ENCODE data around the gene ST6GALNAC4. TPM values are rescaled to one million over a fixed set of nuclear protein-coding genes. Genes with fewer than 3 reads are reported as not detected.

Gene ST6GALNAC4
- total RNA-seq, 4 donors from 2014 or later: 25.2 to 49.7 (median 31.7) TPM

DNA sequence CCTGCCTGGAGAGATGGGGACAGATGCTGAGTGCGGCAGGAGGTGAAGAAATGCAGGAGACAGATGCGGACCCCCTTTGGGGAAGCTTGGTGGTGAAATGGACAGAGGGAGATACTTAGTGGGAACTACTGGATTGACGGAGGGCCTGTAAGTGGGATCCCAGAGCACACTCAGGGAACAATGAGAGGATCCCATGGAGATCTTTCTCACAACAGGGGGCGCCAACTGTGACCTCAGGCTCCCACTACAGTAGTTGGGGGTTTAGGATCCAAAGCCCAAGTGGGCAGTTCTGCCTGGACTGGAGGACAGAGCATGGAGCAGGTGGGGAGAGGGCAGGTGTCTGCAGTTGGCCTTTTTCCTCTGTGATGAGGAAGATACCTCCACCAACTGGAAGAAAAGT lies 17.4 kb upstream of the ST6GALNAC4 start:
- Histone ChIP-seq H3K27me3 (peaks cover 13% of the 10 kb centered on the region), H3K4me3 (no peak overlapping the region), H3K4me1 (peaks cover 0 to 60% (median 33%) of the 10 kb centered on the region in 3 donors), H3K9me3 (no peaks in the 10 kb centered on the region), H3K27ac (no peak overlapping the region), H3K36me3 (peaks cover 0 to 32% of the 10 kb centered on the region in 2 donors)
- TF ChIP-seq POLR2A (IDR thresholded peaks at IDR 0.05): no peak
- no peak for TF ChIP-seq EP300 (IDR thresholded peaks at IDR 0.05)
- TF ChIP-seq, protein P1, sequence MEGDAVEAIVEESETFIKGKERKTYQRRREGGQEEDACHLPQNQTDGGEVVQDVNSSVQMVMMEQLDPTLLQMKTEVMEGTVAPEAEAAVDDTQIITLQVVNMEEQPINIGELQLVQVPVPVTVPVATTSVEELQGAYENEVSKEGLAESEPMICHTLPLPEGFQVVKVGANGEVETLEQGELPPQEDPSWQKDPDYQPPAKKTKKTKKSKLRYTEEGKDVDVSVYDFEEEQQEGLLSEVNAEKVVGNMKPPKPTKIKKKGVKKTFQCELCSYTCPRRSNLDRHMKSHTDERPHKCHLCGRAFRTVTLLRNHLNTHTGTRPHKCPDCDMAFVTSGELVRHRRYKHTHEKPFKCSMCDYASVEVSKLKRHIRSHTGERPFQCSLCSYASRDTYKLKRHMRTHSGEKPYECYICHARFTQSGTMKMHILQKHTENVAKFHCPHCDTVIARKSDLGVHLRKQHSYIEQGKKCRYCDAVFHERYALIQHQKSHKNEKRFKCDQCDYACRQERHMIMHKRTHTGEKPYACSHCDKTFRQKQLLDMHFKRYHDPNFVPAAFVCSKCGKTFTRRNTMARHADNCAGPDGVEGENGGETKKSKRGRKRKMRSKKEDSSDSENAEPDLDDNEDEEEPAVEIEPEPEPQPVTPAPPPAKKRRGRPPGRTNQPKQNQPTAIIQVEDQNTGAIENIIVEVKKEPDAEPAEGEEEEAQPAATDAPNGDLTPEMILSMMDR (IDR thresholded peaks at IDR 0.05): no peak
- TF ChIP-seq POLR2AphosphoS5 (IDR thresholded peaks at IDR 0.05): no peak
- WGBS, 2 donors (ENCODE audit: low coverage in 1 of 2): 72 to 87% methylated on average over 3 to 4 of the region's 4 CpGs
- ATAC-seq: no peak

DNA sequence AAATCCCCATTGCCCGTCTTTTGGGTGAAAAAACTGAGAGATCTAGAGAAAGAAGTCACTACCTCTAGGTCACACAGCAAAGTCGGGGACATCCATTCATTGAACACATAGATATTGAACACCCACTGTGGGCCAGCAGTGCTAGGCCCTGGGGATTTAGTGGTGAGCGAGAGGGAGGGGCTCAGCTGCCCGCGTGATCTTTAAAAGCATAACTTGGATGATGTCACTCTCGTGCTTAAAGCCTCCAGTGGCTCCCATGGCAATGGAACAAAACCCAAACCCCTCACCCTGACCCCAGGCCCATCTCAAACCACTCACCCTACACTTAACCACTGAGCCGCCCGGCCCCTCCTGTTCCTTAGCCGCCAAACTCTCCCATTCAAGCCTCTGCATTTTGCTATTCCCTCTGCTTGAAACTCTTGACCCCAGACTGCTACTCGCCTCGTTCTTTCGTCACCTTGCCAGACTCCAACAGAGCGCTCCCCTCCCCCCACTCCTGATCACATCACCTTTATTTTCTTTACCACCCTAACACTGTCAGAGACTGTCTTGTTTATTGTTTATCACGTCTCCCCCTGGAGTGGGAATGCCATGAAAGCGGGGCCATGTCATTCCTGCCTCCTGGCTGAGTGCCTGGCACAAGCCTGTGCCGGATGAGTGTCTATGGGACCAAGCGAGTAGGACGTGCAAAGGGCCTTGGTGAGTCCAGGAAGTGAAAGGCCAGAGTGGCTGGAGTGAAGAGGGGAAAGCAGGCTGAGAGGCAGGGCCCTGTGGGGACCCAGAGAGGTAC lies 14.4 kb upstream of the ST6GALNAC4 start:
- Histone ChIP-seq H3K4me1 (peaks cover 0 to 61% (median 30%) of the 10 kb centered on the region in 3 donors), H3K27ac (no peak overlapping the region), H3K4me3 (peak overlapping the region in 1 of 2 donors; percentile 58), H3K9me3 (no peaks in the 10 kb centered on the region), H3K36me3 (peaks cover 0 to 31% of the 10 kb centered on the region in 2 donors), H3K27me3 (peaks cover 43% of the 10 kb centered on the region)
- ATAC-seq: no peak
- TF ChIP-seq, protein P1 (IDR thresholded peaks at IDR 0.05): no peak
- TF ChIP-seq POLR2A (IDR thresholded peaks at IDR 0.05) (no peak), EP300 (IDR thresholded peaks at IDR 0.05) (no peak), POLR2AphosphoS5 (IDR thresholded peaks at IDR 0.05) (no peak)
- 17 to 27% methylated on average over 6 to 14 of the region's 18 CpGs for WGBS, 2 donors (ENCODE audit: low coverage in 1 of 2)

DNA sequence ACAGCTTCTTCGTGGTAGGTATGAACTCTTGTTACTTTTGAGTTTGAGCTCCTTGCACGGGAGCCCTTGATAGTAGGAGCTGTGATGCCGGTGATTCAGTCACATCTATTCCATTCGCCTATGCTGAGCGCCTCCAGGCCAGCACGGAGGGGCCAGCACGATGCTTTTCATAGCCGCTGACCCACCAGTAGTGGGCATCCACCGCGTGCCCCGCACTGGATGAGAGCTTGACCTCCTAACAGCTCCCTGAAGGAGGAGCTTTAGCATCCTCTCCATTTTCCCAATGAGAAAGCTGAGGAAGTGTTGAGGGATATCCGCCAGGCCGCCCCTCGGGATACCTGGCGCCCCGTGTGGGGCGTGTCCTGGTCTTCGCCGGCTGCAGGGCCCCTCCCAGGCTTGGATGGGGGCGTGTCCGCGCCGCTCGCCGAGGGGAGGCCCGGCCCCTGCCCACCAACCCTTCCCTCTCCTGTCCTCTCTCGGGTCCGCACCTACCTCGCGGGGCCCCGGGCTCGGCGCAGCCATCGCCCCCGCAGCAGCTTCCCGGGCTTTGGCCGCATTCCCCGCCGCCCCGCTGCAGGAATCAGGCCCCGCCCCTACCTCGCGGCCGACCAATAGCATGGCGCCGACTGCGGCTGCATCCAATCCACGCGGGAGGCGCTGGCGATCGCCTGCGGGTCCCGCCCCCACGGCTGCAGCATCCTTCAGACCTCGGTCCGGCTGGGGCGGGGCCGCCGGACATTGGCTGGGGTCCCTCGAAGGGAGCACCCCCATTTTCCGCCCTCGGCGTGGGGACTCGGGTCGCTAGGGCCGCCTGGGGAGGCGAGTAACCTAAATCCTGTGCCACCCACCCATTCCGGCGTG lies 13.6 kb upstream of the ST6GALNAC4 start, which contains the start of gene PIP5KL1:
PIP5KL1 (minus strand) TSS at position 547 of the 861 bp plus-strand sequence; CDS start at position 522, 25 bp downstream.
- Histone ChIP-seq H3K4me1 (peaks cover 0 to 53% (median 26%) of the 10 kb centered on the region in 3 donors), H3K36me3 (peaks cover 0 to 23% of the 10 kb centered on the region in 2 donors), H3K4me3 (peak within 1 kb of the TSS; percentile 18 to 58), H3K27ac (no peak within 1 kb of the TSS), H3K27me3 (peaks cover 51% of the 10 kb centered on the region), H3K9me3 (no peaks in the 10 kb centered on the region)
- peak; percentile 91 for ATAC-seq
- TF ChIP-seq EP300 (IDR thresholded peaks at IDR 0.05): no peak
- TF ChIP-seq, protein P1 (IDR thresholded peaks at IDR 0.05): no peak
- no peak for TF ChIP-seq POLR2AphosphoS5 (IDR thresholded peaks at IDR 0.05)
- TF ChIP-seq POLR2A (IDR thresholded peaks at IDR 0.05): no peak
- 2 to 18% methylated on average over 4 to 7 of the region's 70 CpGs for WGBS, 2 donors (ENCODE audit: low coverage in 1 of 2)

DNA sequence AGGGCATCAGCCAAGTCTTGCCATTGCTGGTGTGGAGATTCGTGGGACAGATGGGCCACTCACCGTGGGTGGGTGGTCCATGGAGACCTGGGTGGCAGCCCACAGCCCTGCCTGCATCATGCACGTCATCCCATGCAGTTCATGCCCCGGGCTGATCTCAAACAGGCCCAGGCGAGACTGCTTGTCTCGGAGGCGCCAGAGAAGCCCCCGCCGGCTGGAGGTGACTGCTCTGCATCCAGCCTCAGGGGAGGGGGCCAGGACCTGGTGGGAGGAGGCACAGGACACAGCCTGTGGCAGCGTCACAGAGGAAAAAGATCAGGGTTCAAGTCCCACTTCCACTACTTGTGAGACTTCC lies 12.8 kb upstream of the ST6GALNAC4 start:
- no peaks in the 10 kb centered on the region for H3K9me3 ChIP-seq
- peaks cover 59% of the 10 kb centered on the region for H3K27me3 ChIP-seq
- H3K4me1 ChIP-seq: peaks cover 0 to 44% (median 26%) of the 10 kb centered on the region in 3 donors
- peaks cover 0 to 14% of the 10 kb centered on the region in 2 donors for H3K36me3 ChIP-seq
- no peak overlapping the region for H3K27ac ChIP-seq
- 49% methylated on average over 5 of the region's 10 CpGs; no CpG with 5 or more reads in 1 of the 2 donors for WGBS, 2 donors (ENCODE audit: low coverage in 1 of 2)
- TF ChIP-seq POLR2AphosphoS5 (IDR thresholded peaks at IDR 0.05) (no peak), EP300 (IDR thresholded peaks at IDR 0.05) (no peak), POLR2A (IDR thresholded peaks at IDR 0.05) (no peak)
- TF ChIP-seq, protein P1 (IDR thresholded peaks at IDR 0.05): no peak
- ATAC-seq: no peak
- no peak overlapping the region for H3K4me3 ChIP-seq
